HG03460 (cell line): Measurements from ENCODE around the gene GJB5.
"Not testable (repeated sequence)": the region's sequence is repeated elsewhere in the genome, so short reads cannot be mapped to it uniquely, and the experiment has no call there.

Experiments used
- ATAC-seq: cut with Tn5 transposase; IDR thresholded peaks from one replicate; pipeline ENCODE4 v1.9.1; 2021; ENCODE audit not compliant: unreplicated experiment

GJB5 gene

DNA sequence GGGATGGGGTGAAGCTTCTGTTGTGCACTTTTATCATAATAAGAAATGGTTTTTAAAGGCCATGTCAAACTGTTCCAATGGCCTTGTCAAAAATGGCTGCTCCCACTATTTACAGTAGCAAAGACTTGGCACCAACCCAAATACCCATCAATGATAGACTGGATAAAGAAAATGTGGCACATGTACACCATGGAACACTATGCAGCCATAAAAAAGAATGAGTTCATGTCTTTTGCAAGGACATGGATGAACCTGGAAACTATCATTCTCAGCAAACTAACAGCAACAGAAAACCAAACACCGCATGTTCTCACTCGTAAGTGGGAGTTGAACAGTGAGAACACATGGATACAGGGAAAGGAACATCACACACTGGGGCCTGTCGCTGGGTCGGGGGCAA lies 18.3 kb downstream of the GJB5 start:
- ATAC-seq, result not testable (repeated sequence)

GRCh38 chr1:34774957-34775356 lies 20.1 kb downstream of the GJB5 start:
- no peak for ATAC-seq

DNA sequence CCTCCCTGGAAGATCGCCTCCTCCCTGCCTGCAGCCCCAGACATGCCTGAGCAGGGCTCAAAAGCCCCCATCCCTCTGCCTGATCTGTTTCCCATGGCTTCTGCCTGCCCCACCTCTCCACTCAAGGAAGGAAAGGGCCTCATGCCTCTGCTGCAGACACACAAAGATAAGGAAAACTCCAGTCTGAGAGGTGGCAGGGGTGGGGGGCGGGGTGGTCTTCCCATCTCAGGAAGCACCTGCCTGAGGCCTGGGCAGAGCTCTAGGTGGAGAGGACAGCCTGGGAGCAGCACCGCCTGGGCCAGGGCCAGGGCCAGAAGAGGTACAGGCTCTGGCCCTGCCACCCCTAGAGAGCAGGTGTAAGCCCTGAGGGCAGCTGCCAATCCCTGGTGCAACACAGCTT lies 22.1 kb downstream of the GJB5 start:
- no peak for ATAC-seq

DNA sequence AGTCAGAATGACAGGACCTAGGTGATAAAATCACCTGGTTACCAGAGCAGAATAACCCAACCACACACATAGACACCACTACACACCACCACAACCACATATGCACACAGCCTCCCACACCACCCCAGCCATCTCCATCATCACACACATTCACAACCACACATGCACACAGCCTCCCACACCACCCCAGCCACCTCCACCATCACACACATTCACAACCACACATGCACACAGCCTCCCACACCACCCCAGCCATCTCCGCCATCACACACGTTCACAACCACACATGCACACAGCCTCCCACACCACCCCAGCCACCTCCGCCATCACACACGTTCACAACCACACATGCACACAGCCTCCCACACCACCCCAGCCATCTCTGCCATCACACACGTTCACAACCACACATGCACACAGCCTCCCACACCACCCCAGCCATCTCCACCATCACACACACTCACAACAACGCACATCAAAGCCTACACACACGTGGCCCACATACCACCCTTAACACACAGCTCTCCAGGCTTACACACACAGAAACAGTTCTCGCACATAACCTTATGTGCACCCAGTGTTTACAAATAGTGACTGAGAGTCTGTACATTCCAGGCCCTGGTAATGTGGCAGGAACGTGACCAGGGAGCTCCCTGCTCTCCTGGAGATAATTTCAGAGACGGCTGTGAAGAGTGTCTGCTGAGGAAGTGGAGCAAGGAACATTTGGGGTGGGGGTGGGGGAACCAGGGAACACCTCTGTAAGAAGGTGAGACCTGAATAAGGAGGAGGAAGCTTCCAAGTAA lies 22.9 kb downstream of the GJB5 start:
- ATAC-seq, result no peak

- no peak for ATAC-seq
These were observed 23.5 kb downstream of the GJB5 start for GRCh38 chr1:34778381-34778780.

DNA sequence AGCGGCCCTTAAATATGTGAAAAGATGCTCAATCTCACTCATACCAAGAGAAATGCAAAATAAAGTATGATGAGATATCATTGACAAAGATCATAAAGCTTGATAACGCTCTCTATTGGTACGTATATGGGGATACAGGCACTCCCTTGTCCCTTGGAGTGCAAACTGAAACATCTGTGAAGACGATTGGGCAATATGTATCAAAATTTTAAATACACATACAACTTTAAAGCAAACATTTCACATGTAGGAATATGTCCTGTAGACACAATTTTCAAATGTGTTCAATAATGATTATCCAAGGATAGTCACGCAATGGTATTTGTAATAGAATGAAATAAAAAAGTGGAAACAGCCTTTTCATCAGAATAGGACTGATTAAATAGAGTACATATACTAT lies 24.2 kb downstream of the GJB5 start:
- no peak for ATAC-seq

GRCh38 chr1:34779526-34779925 lies 24.7 kb downstream of the GJB5 start:
- no peak for ATAC-seq

GRCh38 chr1:34779962-34780361 lies 25.1 kb downstream of the GJB5 start:
- no peak for ATAC-seq

GRCh38 chr1:34780528-34780927 lies 25.7 kb downstream of the GJB5 start:
- no peak for ATAC-seq

DNA sequence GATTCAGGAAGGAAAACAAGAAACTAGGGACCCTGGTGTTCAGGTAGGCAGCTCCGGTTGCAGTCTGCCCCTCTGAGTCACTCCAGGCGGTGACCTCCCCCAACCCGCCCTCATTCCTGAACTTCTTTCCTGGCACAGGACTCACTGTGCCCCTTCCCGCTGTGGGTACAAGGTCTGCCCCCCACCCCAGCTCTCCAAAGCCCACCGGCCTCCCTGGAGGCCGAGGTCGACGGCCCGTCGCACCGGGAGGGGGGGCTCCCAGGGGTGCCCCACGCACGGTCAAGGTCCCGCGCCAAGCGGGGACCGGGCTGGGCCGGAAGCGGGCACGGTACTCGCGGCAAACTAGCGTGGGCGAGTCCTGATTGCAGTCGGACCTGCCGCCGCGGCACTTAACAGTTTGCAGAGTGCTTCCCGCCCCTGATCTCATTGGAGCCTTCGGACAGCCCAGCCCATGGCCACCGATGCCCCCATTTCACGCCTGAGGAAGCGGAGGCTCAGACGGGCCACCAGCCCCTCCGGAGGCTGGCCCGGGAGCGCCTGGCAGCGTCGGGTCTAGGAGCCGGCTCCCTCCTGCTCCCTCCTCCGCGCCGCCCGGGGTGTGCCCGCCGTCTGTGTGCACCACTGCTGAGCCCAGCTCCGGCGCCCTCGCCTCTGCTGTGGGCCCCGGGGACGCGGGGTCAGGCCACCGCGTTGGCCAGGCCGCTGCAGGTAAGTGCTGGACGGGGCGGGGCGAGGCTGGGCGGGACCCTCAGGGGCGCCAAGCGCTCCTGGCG lies 26.4 kb downstream of the GJB5 start, which contains the start of gene GJB3:
Gene GJB3 (plus strand): TSS at position 144 of the 773 bp plus-strand sequence. CDS start 3,549 bp downstream, outside the sequence.
- ATAC-seq, result no peak

- no peak for ATAC-seq
These were observed 27.1 kb downstream of the GJB5 start for GRCh38 chr1:34781844-34782391.

DNA sequence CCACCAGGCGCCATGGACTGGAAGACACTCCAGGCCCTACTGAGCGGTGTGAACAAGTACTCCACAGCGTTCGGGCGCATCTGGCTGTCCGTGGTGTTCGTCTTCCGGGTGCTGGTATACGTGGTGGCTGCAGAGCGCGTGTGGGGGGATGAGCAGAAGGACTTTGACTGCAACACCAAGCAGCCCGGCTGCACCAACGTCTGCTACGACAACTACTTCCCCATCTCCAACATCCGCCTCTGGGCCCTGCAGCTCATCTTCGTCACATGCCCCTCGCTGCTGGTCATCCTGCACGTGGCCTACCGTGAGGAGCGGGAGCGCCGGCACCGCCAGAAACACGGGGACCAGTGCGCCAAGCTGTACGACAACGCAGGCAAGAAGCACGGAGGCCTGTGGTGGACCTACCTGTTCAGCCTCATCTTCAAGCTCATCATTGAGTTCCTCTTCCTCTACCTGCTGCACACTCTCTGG lies 29.9 kb downstream of the GJB5 start:
- ATAC-seq, result no peak

- ATAC-seq, result no peak
These were observed 30.5 kb downstream of the GJB5 start for GRCh38 chr1:34785231-34785874.

DNA sequence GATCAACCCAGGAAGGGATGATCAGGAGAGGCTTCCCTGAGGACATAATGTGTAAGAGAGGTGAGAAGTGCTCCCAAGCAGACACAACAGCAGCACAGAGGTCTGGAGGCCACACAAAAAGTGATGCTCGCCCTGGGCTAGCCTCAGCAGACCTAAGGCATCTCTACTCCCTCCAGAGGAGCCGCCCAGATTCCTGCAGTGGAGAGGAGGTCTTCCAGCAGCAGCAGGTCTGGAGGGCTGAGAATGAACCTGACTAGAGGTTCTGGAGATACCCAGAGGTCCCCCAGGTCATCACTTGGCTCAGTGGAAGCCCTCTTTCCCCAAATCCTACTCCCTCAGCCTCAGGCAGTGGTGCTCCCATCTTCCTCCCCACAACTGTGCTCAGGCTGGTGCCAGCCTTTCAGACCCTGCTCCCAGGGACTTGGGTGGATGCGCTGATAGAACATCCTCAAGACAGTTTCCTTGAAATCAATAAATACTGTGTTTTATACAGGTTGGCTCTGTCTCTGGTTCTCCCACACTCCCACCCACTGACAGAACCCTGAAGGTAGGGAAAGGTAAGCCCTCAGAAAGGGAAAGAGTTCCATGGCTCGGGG lies 31.1 kb downstream of the GJB5 start:
- ATAC-seq, result no peak

DNA sequence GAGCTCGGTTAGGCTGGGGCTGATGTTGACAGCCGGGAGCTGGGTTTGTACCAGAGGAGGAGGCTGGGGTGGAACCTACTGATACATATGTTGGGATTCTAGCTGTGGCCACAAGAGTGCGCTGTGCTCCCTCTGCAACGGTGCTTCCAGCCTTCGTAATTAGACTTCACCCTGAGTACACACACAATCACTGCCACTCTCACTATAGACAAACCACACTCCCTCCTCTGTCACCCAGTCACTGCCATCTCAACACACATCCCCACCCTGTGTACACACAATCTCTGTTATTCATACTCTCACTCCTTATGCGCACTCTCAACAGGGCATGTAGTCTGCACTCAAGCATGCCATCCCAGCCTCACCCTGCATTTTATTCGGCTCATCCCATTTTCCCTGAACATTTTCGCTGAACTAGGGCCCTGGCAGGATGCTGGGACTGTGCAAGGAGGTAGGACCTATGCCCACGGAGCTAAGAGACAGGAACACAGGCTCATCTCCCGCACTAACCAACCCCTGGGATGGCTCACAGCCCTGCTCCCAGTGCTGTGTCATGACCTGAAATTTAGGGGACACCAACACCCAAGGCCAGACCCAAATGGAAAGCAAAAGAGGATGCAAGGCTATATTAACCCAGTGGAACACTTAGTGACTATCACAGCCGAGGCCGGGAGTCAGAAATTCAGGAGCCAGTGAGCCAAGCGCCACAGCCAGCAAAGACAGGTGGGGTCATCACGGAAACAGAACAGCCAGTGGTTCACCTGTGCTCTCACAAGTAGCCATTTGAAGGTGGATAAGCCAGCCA lies 31.9 kb downstream of the GJB5 start:
- no peak for ATAC-seq

DNA sequence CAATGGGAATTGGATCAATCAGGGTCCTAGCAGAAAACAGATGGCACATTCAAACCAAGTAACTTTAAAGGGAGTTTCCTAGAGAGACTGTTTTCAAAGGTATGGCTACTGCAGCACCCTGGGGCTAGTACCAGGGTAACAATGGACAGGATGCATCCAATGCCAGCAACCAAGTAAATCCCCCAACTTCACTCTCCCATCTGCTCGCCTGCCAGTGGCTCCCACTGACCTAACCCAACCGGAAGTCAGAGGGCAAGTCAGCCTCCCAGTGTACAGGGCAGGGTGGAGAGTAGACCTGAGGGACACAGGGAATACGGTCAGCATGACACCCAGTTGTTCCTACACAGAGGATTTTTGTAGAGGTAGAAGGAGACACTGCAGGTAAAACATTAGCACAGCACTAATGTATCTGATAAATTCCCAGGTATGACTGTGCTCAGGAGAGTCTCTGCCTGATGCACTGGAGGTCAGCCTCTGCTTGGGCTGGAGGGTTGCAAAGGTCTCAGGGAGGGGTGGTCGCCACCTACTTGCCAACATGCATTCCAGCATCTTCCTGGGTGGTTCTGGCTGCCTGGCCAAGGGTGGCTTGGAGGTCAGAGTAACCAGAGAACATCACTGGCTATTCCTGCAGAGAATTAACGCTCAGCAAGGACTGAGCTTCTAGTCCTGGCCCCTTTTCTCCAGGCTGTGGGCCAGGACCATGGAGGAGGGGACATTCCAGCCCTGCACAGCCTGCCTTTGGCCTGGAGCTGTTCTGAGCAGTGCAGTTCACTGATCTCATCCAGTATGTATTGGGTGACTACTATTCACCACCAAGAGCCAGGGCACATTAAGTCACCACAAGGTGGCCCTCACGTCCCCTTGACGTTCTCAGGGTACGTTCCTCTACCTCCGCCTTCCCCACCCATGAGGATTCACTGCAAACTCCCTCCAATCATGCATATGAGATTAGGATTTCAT lies 32.9 kb downstream of the GJB5 start:
- ATAC-seq, result no peak

DNA sequence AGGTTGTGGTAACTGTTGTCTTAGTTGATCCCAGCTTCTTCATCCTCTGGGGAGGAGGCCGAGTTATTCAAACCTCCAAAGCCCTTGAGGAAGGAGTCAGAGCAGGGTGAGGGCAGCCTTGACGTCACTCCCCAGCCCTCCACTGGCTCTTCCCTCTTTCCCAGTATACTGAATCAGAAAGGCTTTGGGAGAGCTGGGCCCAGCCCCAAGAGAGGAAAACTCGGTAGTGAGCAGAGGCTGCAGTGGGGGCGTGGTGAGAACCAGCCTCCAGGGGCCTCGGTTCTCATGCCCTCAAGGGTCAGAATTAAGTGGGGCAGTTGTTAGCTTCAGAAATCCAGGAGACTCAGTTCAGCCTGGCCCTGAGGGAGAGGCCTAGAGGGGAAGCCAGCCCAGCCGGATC lies 36.1 kb downstream of the GJB5 start:
- ATAC-seq, result no peak

DNA sequence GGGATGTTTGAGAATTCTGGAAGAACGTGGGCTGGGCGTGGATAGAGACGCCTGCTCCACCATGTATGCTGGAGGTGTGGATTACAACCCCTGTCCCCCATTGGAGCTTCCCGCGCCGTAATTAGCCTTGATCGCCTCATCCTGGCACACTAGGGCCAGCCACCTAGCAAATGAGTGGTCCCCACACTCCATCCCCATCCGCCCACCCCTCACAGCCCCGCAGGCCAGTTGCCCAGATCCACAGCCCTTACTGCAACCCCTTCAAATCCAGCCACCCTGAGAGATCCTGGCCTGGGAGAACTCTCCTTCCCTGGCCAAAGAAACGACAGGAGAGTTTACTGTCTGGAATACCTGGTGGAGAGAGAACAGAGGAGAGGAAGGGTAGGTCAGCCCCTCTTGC lies 37.6 kb downstream of the GJB5 start:
- no peak for ATAC-seq
